Stomach (tissue), 4 donors: Measurements from ENCODE around the gene IQSEC1.

Source experiments
- CTCF ChIP-seq, 7 experiments: fragments of 450-650 bp in 4 of 7; fragments of 200-600 bp in 3 of 7; sonication (generic) in 3 of 7; IDR thresholded peaks; one replicate each; pipeline ENCODE4 v1.5.1; 2016 to 2019; ENCODE audit warnings: antibody characterized with exemption in 7 of 7, control low read depth in 2 of 7, mild to moderate bottlenecking in 1 of 7
- EP300 ChIP-seq: sonication (generic); formaldehyde crosslinking; IDR thresholded peaks from one replicate; pipeline ENCODE4 v1.6.1; 2017; ENCODE audit warnings: antibody characterized with exemption
- POLR2A ChIP-seq, 4 donors: fragments of 450-650 bp; IDR thresholded peaks; one replicate each; pipeline ENCODE4 v1.6.1; 2016; ENCODE audit warnings: antibody characterized with exemption in 4 of 4, control low read depth in 2 of 4, mild to moderate bottlenecking in 1 of 4, moderate library complexity in 1 of 4
- POLR2AphosphoS5 ChIP-seq, 3 donors: sonication (generic); formaldehyde crosslinking; IDR thresholded peaks; one replicate each; pipeline ENCODE4 v1.6.1; 2016; ENCODE audit warnings: antibody characterized with exemption in 3 of 3

GRCh38 chr3:12979947-12980487 is 93.2 kb downstream of the IQSEC1 start:
- no peak for TF ChIP-seq CTCF (IDR thresholded peaks at IDR 0.05)
- TF ChIP-seq POLR2A (IDR thresholded peaks at IDR 0.05): no peak
- no peak for TF ChIP-seq POLR2AphosphoS5 (IDR thresholded peaks at IDR 0.05)
- no peak for TF ChIP-seq EP300
